ENCODE measurements around the gene GRK5. TPM values are rescaled to one million over a fixed set of nuclear protein-coding genes. Genes with fewer than 3 reads are reported as not detected.

GRK5 gene
- total and polyA plus RNA-seq, 9 of the 15 experiments (the other 6 are each of a cell fraction or from before 2014, with no cell fraction given) = 0.46 to 0.83 (median 0.67) TPM; not detected in 2

GRCh38 chr10:119162452-119163092, 44.8 kb upstream of the GRK5 start:
- peak overlapping the region; percentile 66; the same call in 2 of the 3 replicates for H3K27ac ChIP-seq (ENCODE audit: extremely low read depth, low read depth, low read length)
- peak overlapping the region; percentile 71 for H3K4me2 ChIP-seq (ENCODE audit: insufficient read depth, low read length)
- peaks cover 54% of the 10 kb centered on the region for H3K36me3 ChIP-seq (ENCODE audit: control insufficient read depth, insufficient read depth, low read length)
- no peaks in the 10 kb centered on the region for H3K9me1 ChIP-seq (ENCODE audit: control insufficient read depth, insufficient read depth, low read length)
- peak in 1 of 4 experiments; percentile 29 for DNase-seq (ENCODE audit: extremely low read depth in 1 of 4, low spot score in 3 of 4)
- POLR2A ChIA-PET = interaction anchor here (1.1 to 1.5 kb wide), 3 partner anchors 10 to 130 kb away, joined by 3 to 6 read pairs (median 3); no protein-coding TSS in a partner anchor
- CTCF ChIA-PET (ENCODE audit: low intra/inter-chr PET ratio) = no interaction called here
- peak; percentile 32 for FAIRE-seq
- intact Hi-C loops (cut with micrococcal nuclease) = no loop called here
- no peak overlapping the region for H3K4me3 ChIP-seq
- no peaks in the 10 kb centered on the region for H3K9me3 ChIP-seq (replicated peaks; ENCODE audit: control insufficient read depth, insufficient read depth, low read depth, low read length)
- ATAC-seq = no peak
- peak overlapping the region; percentile 46 to 50; a peak in 2 of 4 replicates for H3K9ac ChIP-seq (ENCODE audit: insufficient read depth in 1 of 2, low read depth in 2 of 2, low read length in 2 of 2)
- H3K79me2 ChIP-seq (ENCODE audit: control insufficient read depth, insufficient read depth, low read length) = peaks cover 46% of the 10 kb centered on the region
- H3K27me3 ChIP-seq (ENCODE audit: control insufficient read depth in 2 of 2, insufficient read depth in 2 of 2, low read length in 2 of 2) = no peaks in the 10 kb centered on the region
- WGBS (ENCODE audit: insufficient coverage, low coverage, missing lambda C conversion rate) = 58% methylated on average over 5 of the region's 5 CpGs
- H2AFZ ChIP-seq (ENCODE audit: low read depth, low read length) = no peak overlapping the region
- no peaks in the 10 kb centered on the region for H4K20me1 ChIP-seq (replicated peaks; ENCODE audit: control insufficient read depth, insufficient read depth, low read length)
- no TSS peak for BruUV-seq (replicated peaks)
- peaks cover 30 to 44% of the 10 kb centered on the region in 2 experiments for H3K4me1 ChIP-seq (replicated peaks in 1 of 2; ENCODE audit: control insufficient read depth in 2 of 2, insufficient read depth in 2 of 2, low read length in 2 of 2)
- in situ Hi-C loops (cut with MboI) = no loop called here
- TF ChIP-seq E2F6 (IDR thresholded peaks at IDR 0.05; ENCODE audit: borderline replicate concordance in 1 of 2, extremely low read depth in 1 of 2, insufficient read depth in 1 of 2, insufficient read length in 1 of 2, low read depth in 1 of 2, low read length in 1 of 2, poor library complexity in 1 of 2, severe bottlenecking in 1 of 2) = no peak
- no peak for TF ChIP-seq FOXP4 (CRISPR knock-in tag; IDR thresholded peaks at IDR 0.05; ENCODE audit: borderline replicate concordance)
- TF ChIP-seq ZNF121 (CRISPR knock-in tag; conservative IDR thresholded peaks at IDR 0.05) = peak; percentile 98
- no peak for TF ChIP-seq FOS (IDR thresholded peaks at IDR 0.05; ENCODE audit: extremely low read depth, insufficient read length)
- no peak for TF ChIP-seq SMARCB1 (IDR thresholded peaks at IDR 0.05; ENCODE audit: insufficient read length, low read depth)
- TF ChIP-seq HMG20B (CRISPR knock-in tag; IDR thresholded peaks at IDR 0.05) = no peak
- no peak for TF ChIP-seq TAL1 (IDR thresholded peaks at IDR 0.05)
- TF ChIP-seq BRCA1 (IDR thresholded peaks at IDR 0.05) = no peak
- no peak for TF ChIP-seq BRCA1 (CRISPR knock-in tag; IDR thresholded peaks at IDR 0.05)
- TF ChIP-seq KDM1A (IDR thresholded peaks at IDR 0.05) = peak in 1 of 2 experiments; percentile 21; a peak in 1 of 4 replicates
- TF ChIP-seq ZNF12 (CRISPR knock-in tag; IDR thresholded peaks at IDR 0.05) = no peak
- TF ChIP-seq TAF7 (tag; IDR thresholded peaks at IDR 0.05) = no peak
- TF ChIP-seq UBTF (IDR thresholded peaks at IDR 0.05; ENCODE audit: borderline replicate concordance in 1 of 2, low read depth in 2 of 2, low read length in 2 of 2) = no peak
- no peak for TF ChIP-seq MYBL2 (IDR thresholded peaks at IDR 0.05; ENCODE audit: low read depth)
- no peak for TF ChIP-seq MYBL2 (CRISPR knock-in tag; IDR thresholded peaks at IDR 0.05; ENCODE audit: borderline replicate concordance)
- TF ChIP-seq BHLHE40 (IDR thresholded peaks at IDR 0.05; ENCODE audit: low read length) = no peak
- no peak for TF ChIP-seq LEF1 (IDR thresholded peaks at IDR 0.05)

Data from K562 (cell line).